ENCODE data around the gene COL27A1. TPM values are rescaled to one million over a fixed set of nuclear protein-coding genes. Genes with fewer than 3 reads are reported as not detected.

Gene COL27A1
- total RNA-seq, 1 donor from 2014 or later, result 3.7 TPM

DNA sequence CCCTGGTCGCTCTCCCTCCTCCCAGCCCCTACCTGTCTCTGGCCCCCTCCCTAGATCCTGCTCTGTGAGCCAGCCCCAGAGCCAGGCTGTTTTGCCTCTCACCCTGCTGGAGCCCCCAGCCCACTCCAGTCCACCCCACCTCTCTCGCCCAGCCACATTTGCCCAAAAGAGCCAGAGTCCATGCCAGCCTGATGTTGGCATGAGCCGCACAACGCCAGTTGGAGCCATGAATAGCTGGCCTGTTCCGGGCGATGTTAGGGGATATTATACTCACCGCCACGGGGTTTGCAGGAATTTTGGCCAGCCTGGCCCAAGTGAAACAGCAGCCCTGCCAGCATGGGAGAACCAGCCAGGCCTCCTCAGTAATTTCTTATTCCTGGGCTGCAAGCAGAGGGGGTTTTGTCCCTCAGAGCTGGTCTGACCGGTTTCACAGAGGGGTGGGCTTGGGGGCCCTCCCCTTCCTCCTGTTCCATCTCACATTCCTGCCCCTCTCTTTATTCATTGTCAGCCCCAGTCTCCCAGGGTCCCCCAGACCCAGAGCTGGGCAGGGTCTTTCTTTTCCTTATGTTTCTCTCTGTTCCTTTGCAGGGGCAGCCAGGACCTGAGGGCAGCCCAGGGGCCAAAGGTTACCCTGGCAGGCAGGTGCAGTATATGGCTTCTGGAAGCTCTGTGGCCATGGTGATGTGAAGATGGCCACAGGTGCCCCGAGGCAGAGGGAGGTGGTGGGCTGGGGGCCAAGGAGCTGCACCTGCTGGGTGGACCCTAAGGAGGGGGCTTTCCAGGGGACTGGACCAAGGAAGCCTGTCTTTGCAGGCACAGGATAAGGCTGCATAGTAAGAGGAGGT, 50.1 kb downstream of the COL27A1 start:
- Mint-ChIP-seq H3K27me3 (ENCODE audit: low read depth) (no peaks in the 10 kb centered on the region), H3K27ac (no peak overlapping the region)
- intact Hi-C loops (cut with micrococcal nuclease), result no loop called here

DNA sequence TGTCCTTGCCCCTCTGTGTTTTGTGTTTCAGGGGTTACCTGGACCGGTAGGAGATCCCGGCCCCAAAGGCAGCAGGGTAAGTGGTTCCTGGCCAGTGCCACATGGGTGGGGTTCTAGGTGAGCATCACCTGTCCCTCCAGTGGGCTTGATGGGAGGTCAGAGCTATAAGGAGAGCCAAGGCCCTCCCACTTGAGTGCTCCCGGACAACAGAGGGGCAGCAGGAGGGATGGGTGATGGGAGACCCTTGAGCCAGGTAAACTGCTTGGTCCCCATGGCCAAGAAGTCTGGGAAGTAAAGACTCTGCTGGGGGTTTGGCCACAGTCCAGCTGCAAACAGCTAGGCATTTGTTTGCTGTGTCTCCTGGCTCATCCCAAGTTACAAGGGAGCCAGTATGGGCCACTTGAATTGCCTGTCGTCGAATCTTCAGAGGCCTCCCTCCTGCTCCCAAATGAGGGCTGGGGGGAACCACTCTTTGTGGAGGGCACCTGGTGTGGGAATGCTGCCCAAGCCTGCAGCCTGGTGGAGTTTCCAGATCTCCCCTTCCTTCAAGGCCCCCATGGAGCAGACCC, 51.0 kb downstream of the COL27A1 start:
- Mint-ChIP-seq H3K36me3 (ENCODE audit: low read depth) (no peaks in the 10 kb centered on the region), H3K27ac (no peak overlapping the region), H3K4me1 (ENCODE audit: low read depth) (no peaks in the 10 kb centered on the region), H3K9me3 (no peaks in the 10 kb centered on the region), H3K4me3 (ENCODE audit: low read depth) (no peak overlapping the region), H3K27me3 (ENCODE audit: low read depth) (no peaks in the 10 kb centered on the region)
- intact Hi-C loops (cut with micrococcal nuclease), result no loop called here
- no peak for DNase-seq (ENCODE audit: low spot score)

More for the DNA sequence above, 50.1 kb downstream of the COL27A1 start:
- no peak for DNase-seq (ENCODE audit: low spot score)
- no peaks in the 10 kb centered on the region for H3K36me3 Mint-ChIP-seq (ENCODE audit: low read depth)
- H3K4me1 Mint-ChIP-seq (ENCODE audit: low read depth), result no peaks in the 10 kb centered on the region
- H3K4me3 Mint-ChIP-seq (ENCODE audit: low read depth), result no peak overlapping the region
- H3K9me3 Mint-ChIP-seq, result no peaks in the 10 kb centered on the region

DNA sequence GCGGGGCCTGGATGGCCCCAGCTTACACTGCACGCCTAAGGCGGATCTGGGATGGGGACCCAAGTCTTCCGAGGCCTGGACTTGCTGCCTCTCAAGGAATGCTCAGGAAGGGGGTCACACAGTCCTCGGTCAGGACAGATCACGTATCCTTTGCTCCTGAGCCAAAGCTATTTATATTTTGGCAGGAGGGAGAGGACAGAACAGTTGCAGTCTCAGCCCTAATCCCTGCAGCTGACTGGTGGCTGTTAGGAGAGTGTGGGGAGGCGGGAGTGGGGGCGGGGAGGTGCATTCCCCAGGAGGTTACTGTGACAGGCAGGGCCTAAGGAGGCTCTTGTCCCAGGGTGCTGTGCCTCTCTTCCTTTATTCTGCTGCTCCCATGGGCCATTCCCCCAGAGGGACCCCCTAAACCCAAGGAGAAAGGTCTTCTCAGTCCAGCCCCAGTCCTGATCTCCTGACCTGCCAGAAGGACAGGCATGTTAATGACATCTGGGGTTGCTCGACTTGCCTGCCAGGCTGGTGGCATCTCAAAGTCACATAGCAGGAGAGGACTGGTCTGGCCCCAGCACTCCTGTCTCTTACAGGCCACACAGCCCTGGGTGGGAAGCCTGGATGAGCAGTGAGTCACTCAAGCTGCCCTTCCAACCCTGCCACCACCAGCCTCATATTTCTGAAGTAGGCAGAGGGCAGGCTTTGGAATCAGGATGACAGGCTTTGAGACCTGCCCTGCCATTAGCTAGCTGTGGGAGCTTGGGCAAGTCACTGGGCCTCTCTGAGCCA, 51.9 kb downstream of the COL27A1 start:
- no peak overlapping the region for H3K27ac Mint-ChIP-seq
- intact Hi-C loops (cut with micrococcal nuclease), result no loop called here
- H3K4me1 Mint-ChIP-seq (ENCODE audit: low read depth), result no peaks in the 10 kb centered on the region
- no peaks in the 10 kb centered on the region for H3K27me3 Mint-ChIP-seq (ENCODE audit: low read depth)
- H3K4me3 Mint-ChIP-seq (ENCODE audit: low read depth), result no peak overlapping the region
- no peaks in the 10 kb centered on the region for H3K36me3 Mint-ChIP-seq (ENCODE audit: low read depth)
- DNase-seq (ENCODE audit: low spot score), result no peak
- H3K9me3 Mint-ChIP-seq, result no peaks in the 10 kb centered on the region

DNA sequence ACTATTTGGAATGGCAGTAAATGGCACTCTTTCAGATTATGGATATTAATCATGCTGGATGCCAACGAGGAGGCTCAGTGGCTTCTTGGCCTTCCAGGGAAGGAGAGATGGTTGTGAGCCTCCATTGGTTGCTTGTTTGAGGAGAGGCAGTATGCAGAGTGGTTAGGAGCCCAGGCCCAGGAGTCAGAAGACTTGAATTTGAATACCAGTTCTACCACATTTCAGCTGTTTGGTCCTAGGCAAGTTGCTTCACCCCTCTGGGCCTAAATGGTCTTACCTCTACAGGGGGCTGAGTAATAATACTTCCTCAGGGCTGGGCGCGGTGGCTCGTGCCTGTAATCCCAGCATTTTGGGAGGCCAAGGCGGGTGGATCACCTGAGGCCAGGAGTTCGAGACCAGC, 52.5 kb downstream of the COL27A1 start:
- Mint-ChIP-seq H3K9me3 (no peaks in the 10 kb centered on the region), H3K4me3 (ENCODE audit: low read depth) (no peak overlapping the region), H3K36me3 (ENCODE audit: low read depth) (no peaks in the 10 kb centered on the region), H3K27ac (no peak overlapping the region), H3K27me3 (ENCODE audit: low read depth) (no peaks in the 10 kb centered on the region), H3K4me1 (ENCODE audit: low read depth) (no peaks in the 10 kb centered on the region)
- DNase-seq (ENCODE audit: low spot score), result no peak
- intact Hi-C loops (cut with micrococcal nuclease), result no loop called here

DNA sequence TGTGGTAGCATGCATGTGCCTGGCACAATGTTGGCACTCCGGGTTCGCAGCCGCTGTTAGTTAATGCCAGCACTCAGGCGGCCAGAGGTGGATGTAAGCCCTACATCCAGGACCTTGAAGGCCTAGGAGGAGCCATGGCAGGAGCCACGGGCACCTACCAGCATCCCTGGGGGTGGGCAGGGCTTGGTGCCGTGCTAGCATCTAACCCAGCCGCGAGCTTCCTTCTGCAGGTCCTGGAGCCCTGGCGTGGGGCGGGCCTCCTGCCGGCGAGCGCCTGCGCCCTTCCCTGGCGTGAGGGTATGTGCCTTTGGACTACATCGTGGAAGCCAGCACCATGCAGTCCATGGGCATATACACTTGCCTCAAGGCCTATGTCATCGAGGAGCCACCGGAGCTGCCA, 53.8 kb downstream of the COL27A1 start:
- Mint-ChIP-seq H3K27me3 (ENCODE audit: low read depth) (no peaks in the 10 kb centered on the region), H3K36me3 (ENCODE audit: low read depth) (no peaks in the 10 kb centered on the region), H3K27ac (no peak overlapping the region), H3K9me3 (no peaks in the 10 kb centered on the region), H3K4me3 (ENCODE audit: low read depth) (no peak overlapping the region), H3K4me1 (ENCODE audit: low read depth) (no peaks in the 10 kb centered on the region)
- intact Hi-C loops (cut with micrococcal nuclease), result no loop called here
- no peak for DNase-seq (ENCODE audit: low spot score)

DNA sequence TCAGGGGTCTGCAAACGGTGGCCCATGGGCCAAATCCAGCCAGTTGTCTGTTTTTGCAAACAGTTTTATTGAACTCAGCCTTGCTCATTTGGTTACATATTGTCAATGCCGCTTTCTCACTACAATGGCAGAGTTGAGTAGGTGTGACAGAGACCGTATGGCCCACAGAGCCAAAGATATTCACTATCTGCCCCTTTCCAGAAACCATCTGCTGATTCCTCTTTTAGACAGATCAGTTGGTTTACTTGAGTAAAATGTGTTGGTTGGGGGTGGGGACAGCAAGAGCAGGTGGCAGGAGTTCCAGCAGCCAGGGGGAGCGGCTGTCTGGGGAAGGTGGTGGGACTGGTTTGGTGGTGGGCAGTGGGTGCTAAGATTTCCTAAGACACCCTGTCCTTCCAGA, 54.8 kb downstream of the COL27A1 start:
- Mint-ChIP-seq H3K4me3 (ENCODE audit: low read depth) (no peak overlapping the region), H3K36me3 (ENCODE audit: low read depth) (no peaks in the 10 kb centered on the region), H3K27me3 (ENCODE audit: low read depth) (no peaks in the 10 kb centered on the region), H3K4me1 (ENCODE audit: low read depth) (no peaks in the 10 kb centered on the region), H3K27ac (no peak overlapping the region), H3K9me3 (no peaks in the 10 kb centered on the region)
- intact Hi-C loops (cut with micrococcal nuclease), result no loop called here
- no peak for DNase-seq (ENCODE audit: low spot score)

DNA sequence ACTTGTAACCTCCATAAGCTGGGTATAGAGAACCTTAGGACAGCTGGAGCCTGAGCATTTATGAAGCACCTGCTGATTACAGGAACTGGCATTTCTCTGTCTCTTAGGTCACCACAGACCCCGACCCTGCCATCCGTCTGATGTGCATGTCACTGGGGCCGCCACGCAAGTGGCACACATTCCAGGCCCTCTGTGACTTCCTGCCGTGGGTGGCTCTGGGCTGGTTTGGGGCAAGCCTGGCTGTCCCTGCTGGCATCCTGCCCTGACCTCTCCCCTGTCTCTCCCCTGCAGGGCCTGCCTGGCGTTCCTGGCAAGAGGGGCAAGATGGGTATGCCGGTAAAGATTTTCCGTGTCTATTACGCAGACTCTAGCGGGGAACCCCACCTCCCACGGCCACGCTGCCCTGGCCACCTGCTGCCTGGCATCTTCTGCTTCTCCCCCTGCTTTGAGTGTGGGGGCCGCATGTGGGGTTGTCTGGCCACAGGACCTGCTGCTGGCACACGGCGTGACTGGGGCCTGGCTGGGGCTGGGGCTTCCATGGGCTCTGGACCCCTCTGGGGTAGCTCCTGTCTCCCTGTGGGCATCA, 55.4 kb downstream of the COL27A1 start:
- Mint-ChIP-seq H3K4me1 (ENCODE audit: low read depth) (no peaks in the 10 kb centered on the region), H3K9me3 (no peaks in the 10 kb centered on the region), H3K4me3 (ENCODE audit: low read depth) (no peak overlapping the region), H3K27me3 (ENCODE audit: low read depth) (no peaks in the 10 kb centered on the region), H3K27ac (no peak overlapping the region), H3K36me3 (ENCODE audit: low read depth) (no peaks in the 10 kb centered on the region)
- DNase-seq (ENCODE audit: low spot score), result no peak
- intact Hi-C loops (cut with micrococcal nuclease), result no loop called here

DNA sequence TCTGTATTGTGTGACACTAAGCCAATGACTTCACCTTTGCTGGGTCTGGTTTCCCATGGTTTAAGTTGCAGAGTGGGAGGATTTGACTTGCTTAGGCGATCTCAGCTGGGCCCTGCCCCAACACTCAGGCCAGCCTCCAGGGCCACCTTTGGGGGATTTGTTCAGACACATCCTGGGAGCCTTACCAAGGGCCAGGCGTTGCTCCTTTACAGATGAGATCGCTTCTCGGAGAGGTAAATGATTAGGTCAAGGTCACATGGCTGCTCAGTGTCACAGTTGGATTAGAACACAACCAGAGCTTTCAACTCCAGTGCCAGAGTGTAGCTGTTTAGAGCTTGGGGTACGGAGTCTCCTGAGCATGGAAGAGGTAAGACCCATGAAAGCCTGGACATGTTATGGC, 57.5 kb downstream of the COL27A1 start:
- H3K27me3 Mint-ChIP-seq (ENCODE audit: low read depth), result no peaks in the 10 kb centered on the region
- DNase-seq (ENCODE audit: low spot score), result no peak
- H3K9me3 Mint-ChIP-seq, result no peaks in the 10 kb centered on the region
- no peak overlapping the region for H3K4me3 Mint-ChIP-seq (ENCODE audit: low read depth)
- H3K36me3 Mint-ChIP-seq (ENCODE audit: low read depth), result no peaks in the 10 kb centered on the region
- H3K4me1 Mint-ChIP-seq (ENCODE audit: low read depth), result no peaks in the 10 kb centered on the region
- no peak overlapping the region for H3K27ac Mint-ChIP-seq
- intact Hi-C loops (cut with micrococcal nuclease), result no loop called here

DNA sequence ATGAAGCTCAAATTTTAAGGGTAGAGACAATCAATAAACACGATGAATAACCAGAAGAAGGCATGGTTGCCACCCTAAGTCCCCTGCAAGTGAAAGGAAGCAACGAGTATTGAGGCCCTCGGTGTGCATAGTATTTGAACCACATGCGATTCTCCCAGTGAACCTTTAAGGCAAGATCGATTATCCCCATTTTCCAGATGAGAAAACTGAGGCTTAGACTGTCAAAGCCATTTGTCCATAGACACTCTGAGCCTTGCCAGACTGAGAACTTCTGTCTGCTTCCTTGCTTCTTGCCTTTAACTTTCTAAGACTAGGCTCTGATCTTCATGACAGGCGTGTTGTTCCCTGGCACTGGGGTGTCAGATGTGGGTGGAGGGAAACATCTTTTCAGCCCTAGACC, 58.2 kb downstream of the COL27A1 start:
- Mint-ChIP-seq H3K9me3 (no peaks in the 10 kb centered on the region), H3K4me1 (ENCODE audit: low read depth) (no peaks in the 10 kb centered on the region), H3K36me3 (ENCODE audit: low read depth) (no peaks in the 10 kb centered on the region), H3K27ac (no peak overlapping the region), H3K27me3 (ENCODE audit: low read depth) (no peaks in the 10 kb centered on the region), H3K4me3 (ENCODE audit: low read depth) (no peak overlapping the region)
- no peak for DNase-seq (ENCODE audit: low spot score)
- intact Hi-C loops (cut with micrococcal nuclease), result no loop called here

DNA sequence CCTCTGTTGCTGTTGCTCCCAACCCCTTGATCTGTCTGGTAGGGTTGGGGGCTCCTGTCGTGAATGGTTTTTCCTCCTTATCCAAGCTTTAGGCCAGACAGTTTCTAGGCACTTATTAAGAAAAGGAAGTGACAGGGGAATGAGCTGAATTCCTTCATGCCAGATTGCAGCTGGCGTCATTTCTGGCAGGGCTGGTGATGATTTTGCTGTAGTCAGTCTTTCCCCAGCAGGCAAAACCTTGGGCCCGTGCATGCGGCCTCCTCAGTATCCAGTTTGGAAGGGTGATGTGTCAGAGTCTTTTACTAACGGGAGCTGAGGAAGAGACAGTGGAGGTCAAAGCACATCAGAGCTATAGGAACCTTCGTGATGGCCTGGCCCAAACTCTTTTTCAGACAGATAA, 58.8 kb downstream of the COL27A1 start:
- H3K27ac Mint-ChIP-seq, result no peak overlapping the region
- no peak overlapping the region for H3K4me3 Mint-ChIP-seq (ENCODE audit: low read depth)
- no peaks in the 10 kb centered on the region for H3K4me1 Mint-ChIP-seq (ENCODE audit: low read depth)
- H3K36me3 Mint-ChIP-seq (ENCODE audit: low read depth), result no peaks in the 10 kb centered on the region
- intact Hi-C loops (cut with micrococcal nuclease), result no loop called here
- H3K9me3 Mint-ChIP-seq, result no peaks in the 10 kb centered on the region
- DNase-seq (ENCODE audit: low spot score), result no peak
- H3K27me3 Mint-ChIP-seq (ENCODE audit: low read depth), result no peaks in the 10 kb centered on the region

DNA sequence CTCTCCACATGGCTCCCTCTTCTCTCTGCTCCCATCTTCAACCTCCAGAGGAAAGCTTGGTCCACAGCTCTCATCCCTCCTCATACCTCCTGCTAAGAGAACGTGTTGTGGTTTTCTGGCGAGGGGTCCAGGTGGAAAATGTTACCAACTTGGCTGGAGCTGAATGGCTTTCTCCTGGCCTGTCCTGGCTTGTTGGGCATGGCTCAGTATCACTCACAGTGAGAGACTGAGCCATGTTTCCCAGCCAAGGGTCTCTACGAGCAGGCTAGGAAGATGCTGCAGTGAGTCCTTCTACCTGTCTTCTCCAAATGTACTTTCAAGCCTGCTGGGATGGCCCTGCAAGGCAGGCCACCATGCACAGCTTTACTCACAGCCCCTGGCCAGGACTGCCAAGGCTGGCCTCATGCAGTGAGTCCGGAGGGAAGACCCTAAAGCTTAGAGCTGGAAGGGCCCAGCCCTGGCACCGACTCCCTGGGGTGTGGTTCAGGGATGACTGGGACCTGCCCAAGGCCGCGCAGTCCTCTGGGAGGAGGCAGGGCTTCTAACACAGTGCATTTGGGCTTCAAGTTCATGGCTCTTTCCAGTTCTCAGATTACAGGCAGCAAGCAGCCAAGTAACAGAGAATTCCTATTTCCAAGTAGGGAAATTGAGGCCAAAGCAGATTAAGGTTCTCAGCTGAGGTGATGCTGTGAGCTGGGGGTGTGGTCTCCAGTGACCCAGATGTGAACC, 59.5 kb downstream of the COL27A1 start:
- intact Hi-C loops (cut with micrococcal nuclease), result no loop called here
- no peaks in the 10 kb centered on the region for H3K4me1 Mint-ChIP-seq (ENCODE audit: low read depth)
- H3K4me3 Mint-ChIP-seq (ENCODE audit: low read depth), result no peak overlapping the region
- no peaks in the 10 kb centered on the region for H3K36me3 Mint-ChIP-seq (ENCODE audit: low read depth)
- H3K9me3 Mint-ChIP-seq, result no peaks in the 10 kb centered on the region
- no peak overlapping the region for H3K27ac Mint-ChIP-seq
- no peaks in the 10 kb centered on the region for H3K27me3 Mint-ChIP-seq (ENCODE audit: low read depth)
- DNase-seq (ENCODE audit: low spot score), result no peak

DNA sequence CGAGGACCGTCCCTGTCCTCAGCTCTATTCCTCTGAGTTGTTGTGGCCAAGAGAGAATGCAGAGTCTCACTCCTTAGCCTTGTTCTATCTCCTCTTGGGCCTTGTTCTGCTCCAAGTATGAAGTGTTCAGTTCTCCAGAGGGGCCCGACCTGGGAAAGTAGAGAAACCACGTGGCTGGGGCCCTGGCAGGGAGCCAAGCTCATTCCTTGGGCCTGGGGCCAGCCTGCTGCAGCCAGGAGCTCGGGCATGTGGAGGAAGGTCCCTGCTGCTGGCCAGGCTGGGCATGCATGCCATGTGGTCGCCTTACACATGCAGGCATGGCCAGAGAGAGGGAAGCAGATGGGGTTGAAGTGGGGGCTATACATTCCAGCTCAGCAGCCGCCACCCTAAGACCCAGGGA, 60.7 kb downstream of the COL27A1 start:
- H3K4me3 Mint-ChIP-seq (ENCODE audit: low read depth), result no peak overlapping the region
- H3K4me1 Mint-ChIP-seq (ENCODE audit: low read depth), result no peaks in the 10 kb centered on the region
- DNase-seq (ENCODE audit: low spot score), result no peak
- no peaks in the 10 kb centered on the region for H3K36me3 Mint-ChIP-seq (ENCODE audit: low read depth)
- intact Hi-C loops (cut with micrococcal nuclease), result no loop called here
- H3K27me3 Mint-ChIP-seq (ENCODE audit: low read depth), result no peaks in the 10 kb centered on the region
- H3K27ac Mint-ChIP-seq, result no peak overlapping the region
- no peaks in the 10 kb centered on the region for H3K9me3 Mint-ChIP-seq
